ENCODE measurements around the gene LRP6.
A peak's percentile ranks its signal among the peaks of the same experiment; 100 is the strongest.
"Not testable (repeated sequence)": the region's sequence is repeated elsewhere in the genome, so short reads cannot be mapped to it uniquely, and the experiment has no call there.

Gene LRP6

GRCh38 chr12:12265571-12266388 lies 1.1 kb downstream of the LRP6 start:
- no peak for TF ChIP-seq CTCF (IDR thresholded peaks at IDR 0.05; ENCODE audit: low read length, missing control alignments)
- peak; percentile 56 for DNase-seq (ENCODE audit: low read depth)
- H3K4me3 ChIP-seq (replicated peaks; ENCODE audit: low read depth, low read length): peak overlapping the region; percentile 86

- DNase-seq (ENCODE audit: low read depth): no peak
- peak overlapping the region; percentile 86 for H3K4me3 ChIP-seq (replicated peaks; ENCODE audit: low read depth, low read length)
- no peak for TF ChIP-seq CTCF (IDR thresholded peaks at IDR 0.05; ENCODE audit: low read length, missing control alignments)
These were observed 1.8 kb downstream of the LRP6 start for GRCh38 chr12:12265035-12265434.

- no peak for TF ChIP-seq CTCF (IDR thresholded peaks at IDR 0.05; ENCODE audit: low read length, missing control alignments)
- DNase-seq (ENCODE audit: low read depth): no peak
- H3K4me3 ChIP-seq (replicated peaks; ENCODE audit: low read depth, low read length): no peak overlapping the region
These were observed 2.9 kb downstream of the LRP6 start for GRCh38 chr12:12263909-12264308.

- H3K4me3 ChIP-seq (replicated peaks; ENCODE audit: low read depth, low read length); DNase-seq (ENCODE audit: low read depth): not testable (repeated sequence)
These were observed 10.5 kb downstream of the LRP6 start for GRCh38 chr12:12256291-12256757.

GRCh38 chr12:12254553-12254952 lies 12.3 kb downstream of the LRP6 start:
- H3K4me3 ChIP-seq (replicated peaks; ENCODE audit: low read depth, low read length): no peak overlapping the region
- no peak for DNase-seq (ENCODE audit: low read depth)
- no peak for TF ChIP-seq CTCF (IDR thresholded peaks at IDR 0.05; ENCODE audit: low read length, missing control alignments)

GRCh38 chr12:12249216-12250050 lies 17.4 kb downstream of the LRP6 start:
- no peak for DNase-seq (ENCODE audit: low read depth)
- H3K4me3 ChIP-seq (replicated peaks; ENCODE audit: low read depth, low read length): no peak overlapping the region
- no peak for TF ChIP-seq CTCF (IDR thresholded peaks at IDR 0.05; ENCODE audit: low read length, missing control alignments)

- DNase-seq (ENCODE audit: low read depth): no peak
- no peak overlapping the region for H3K4me3 ChIP-seq (replicated peaks; ENCODE audit: low read depth, low read length)
- no peak for TF ChIP-seq CTCF (IDR thresholded peaks at IDR 0.05; ENCODE audit: low read length, missing control alignments)
These were observed 19.3 kb downstream of the LRP6 start for GRCh38 chr12:12247584-12247983.
